ENCODE measurements around the gene ATP5F1C. TPM values are rescaled to one million over a fixed set of nuclear protein-coding genes. Genes with fewer than 3 reads are reported as not detected.

The ATP5F1C gene
- total RNA-seq, 1 donor, result 209 TPM

- Histone ChIP-seq H3K27me3 (ENCODE audit: insufficient read depth, low read length) (no peaks in the 10 kb centered on the region), H3K9me3 (ENCODE audit: low read depth, low read length) (no peaks in the 10 kb centered on the region), H3K27ac (ENCODE audit: low read depth, low read length) (no peak overlapping the region), H3K4me2 (ENCODE audit: insufficient read depth, low read length) (no peak overlapping the region), H3K4me3 (ENCODE audit: insufficient read depth, low read length) (no peak overlapping the region), H3K36me3 (ENCODE audit: insufficient read depth, low read length) (no peaks in the 10 kb centered on the region), H2AFZ (ENCODE audit: low read length) (no peak overlapping the region), H4K20me1 (ENCODE audit: insufficient read depth, low read length) (peaks cover 3% of the 10 kb centered on the region), H3K79me2 (ENCODE audit: insufficient read depth, low read length) (no peaks in the 10 kb centered on the region), H3K4me1 (ENCODE audit: insufficient read depth, low read length) (no peaks in the 10 kb centered on the region)
- DNase-seq (ENCODE audit: insufficient read length, low spot score, missing footprints), result no peak
- no peak for TF ChIP-seq CTCF (IDR thresholded peaks at IDR 0.05; ENCODE audit: extremely low read depth, low read depth, low read length)
Measured at GRCh38 chr10:7853890-7854289, 65.9 kb downstream of the ATP5F1C start.

GRCh38 chr10:7855205-7855604, 67.2 kb downstream of the ATP5F1C start:
- Histone ChIP-seq H3K27ac (ENCODE audit: low read depth, low read length) (no peak overlapping the region), H3K79me2 (ENCODE audit: insufficient read depth, low read length) (peaks cover 3% of the 10 kb centered on the region), H3K4me3 (ENCODE audit: insufficient read depth, low read length) (no peak overlapping the region), H3K4me2 (ENCODE audit: insufficient read depth, low read length) (no peak overlapping the region), H3K27me3 (ENCODE audit: insufficient read depth, low read length) (no peaks in the 10 kb centered on the region), H3K9me3 (ENCODE audit: low read depth, low read length) (no peaks in the 10 kb centered on the region), H3K4me1 (ENCODE audit: insufficient read depth, low read length) (no peaks in the 10 kb centered on the region), H3K36me3 (ENCODE audit: insufficient read depth, low read length) (no peaks in the 10 kb centered on the region), H4K20me1 (ENCODE audit: insufficient read depth, low read length) (peaks cover 3% of the 10 kb centered on the region), H2AFZ (ENCODE audit: low read length) (no peak overlapping the region)
- no peak for TF ChIP-seq CTCF (IDR thresholded peaks at IDR 0.05; ENCODE audit: extremely low read depth, low read depth, low read length)
- DNase-seq (ENCODE audit: insufficient read length, low spot score, missing footprints), result no peak

- H3K27me3 ChIP-seq (ENCODE audit: insufficient read depth, low read length), result no peaks in the 10 kb centered on the region
- H3K4me2 ChIP-seq (ENCODE audit: insufficient read depth, low read length), result peak overlapping the region; percentile 59
- H3K79me2 ChIP-seq (ENCODE audit: insufficient read depth, low read length), result peaks cover 3% of the 10 kb centered on the region
- DNase-seq (ENCODE audit: insufficient read length, low spot score, missing footprints), result no peak
- peaks cover 3% of the 10 kb centered on the region for H4K20me1 ChIP-seq (ENCODE audit: insufficient read depth, low read length)
- no peaks in the 10 kb centered on the region for H3K4me1 ChIP-seq (ENCODE audit: insufficient read depth, low read length)
- H2AFZ ChIP-seq (ENCODE audit: low read length), result no peak overlapping the region
- no peaks in the 10 kb centered on the region for H3K36me3 ChIP-seq (ENCODE audit: insufficient read depth, low read length)
- H3K4me3 ChIP-seq (ENCODE audit: insufficient read depth, low read length), result no peak overlapping the region
- no peak overlapping the region for H3K27ac ChIP-seq (ENCODE audit: low read depth, low read length)
- TF ChIP-seq CTCF (IDR thresholded peaks at IDR 0.05; ENCODE audit: extremely low read depth, low read depth, low read length), result no peak
- H3K9me3 ChIP-seq (ENCODE audit: low read depth, low read length), result no peaks in the 10 kb centered on the region
Measured at GRCh38 chr10:7856678-7857077, 68.7 kb downstream of the ATP5F1C start.

- Histone ChIP-seq H3K79me2 (ENCODE audit: insufficient read depth, low read length) (peaks cover 3% of the 10 kb centered on the region), H3K4me1 (ENCODE audit: insufficient read depth, low read length) (no peaks in the 10 kb centered on the region), H4K20me1 (ENCODE audit: insufficient read depth, low read length) (peaks cover 3% of the 10 kb centered on the region), H3K9me3 (ENCODE audit: low read depth, low read length) (peaks cover 2% of the 10 kb centered on the region), H3K27ac (ENCODE audit: low read depth, low read length) (no peak overlapping the region), H2AFZ (ENCODE audit: low read length) (peak overlapping the region; percentile 12), H3K4me2 (ENCODE audit: insufficient read depth, low read length) (peak overlapping the region; percentile 59), H3K27me3 (ENCODE audit: insufficient read depth, low read length) (no peaks in the 10 kb centered on the region), H3K36me3 (ENCODE audit: insufficient read depth, low read length) (no peaks in the 10 kb centered on the region), H3K4me3 (ENCODE audit: insufficient read depth, low read length) (peak overlapping the region; percentile 43)
- peak; percentile 49 for DNase-seq (ENCODE audit: insufficient read length, low spot score, missing footprints)
- no peak for TF ChIP-seq CTCF (IDR thresholded peaks at IDR 0.05; ENCODE audit: extremely low read depth, low read depth, low read length)
Measured at GRCh38 chr10:7857262-7857661, 69.3 kb downstream of the ATP5F1C start.

Other genes with a start within 250 kb of the ATP5F1C start
- 0.88 and 2.2 TPM in 2 replicates for gene ITIH5, start 121.2 kb upstream of the ATP5F1C start, total RNA-seq
- gene ITIH2, start 84.9 kb upstream of the ATP5F1C start, total RNA-seq, result not detected in 2 replicates
- 5.8 and 8.0 TPM in 2 replicates for gene KIN, start 184 bp upstream of the ATP5F1C start, total RNA-seq
- 2.2 and 2.4 TPM in 2 replicates for gene TAF3, start 30.3 kb downstream of the ATP5F1C start, total RNA-seq